HepG2 (cell line): ENCODE data around the gene GPSM1. TPM values are rescaled to one million over a fixed set of nuclear protein-coding genes. Genes with fewer than 3 reads are reported as not detected.
A peak's percentile ranks its signal among the peaks of the same experiment; 100 is the strongest.

ENCODE experiments used
- ATRX ChIP-seq: sonication (generic); formaldehyde crosslinking; IDR thresholded peaks from 2 replicates; pipeline ENCODE4 v1.4.0; 2020; ENCODE audit warnings: missing genetic modification reagents, borderline replicate concordance
- BRD4 ChIP-seq: sonication (generic); formaldehyde crosslinking; IDR thresholded peaks from 2 replicates; pipeline ENCODE4 v1.4.0; 2020; ENCODE audit warnings: missing genetic modification reagents
- CBX5 ChIP-seq: sonication (generic); formaldehyde crosslinking; IDR thresholded peaks from 2 replicates; pipeline ENCODE4 v1.4.0; 2020; ENCODE audit warnings: missing genetic modification reagents, borderline replicate concordance
- EHMT2 ChIP-seq: fragments of 200-600 bp; sonication (generic); IDR thresholded peaks from 2 replicates; pipeline ENCODE4 v1.7.0; 2017; ENCODE audit warnings: antibody characterized with exemption, low read depth, low read length, borderline replicate concordance
- MED8 ChIP-seq: sonication (generic); formaldehyde crosslinking; IDR thresholded peaks from 2 replicates; pipeline ENCODE4 v1.8.1; 2023; ENCODE audit warnings: mild to moderate bottlenecking, missing genetic modification reagents; ENCODE audit not compliant: insufficient replicate concordance
- MXD4 ChIP-seq: IDR thresholded peaks from 2 replicates; pipeline ENCODE4 v1.6.1; 2016; ENCODE audit warnings: mild to moderate bottlenecking, missing biosample characterization, missing genetic modification reagents
- NBN ChIP-seq: fragments of 450-650 bp; conservative IDR thresholded peaks from 2 replicates; pipeline ENCODE4 v1.6.1; 2017
- NCOA5 ChIP-seq: sonication (generic); formaldehyde crosslinking; IDR thresholded peaks from 2 replicates; pipeline ENCODE4 v1.4.0; 2020; ENCODE audit warnings: missing genetic modification reagents
- NCOR1 ChIP-seq: fragments of 200-600 bp; sonication (generic); IDR thresholded peaks from 2 replicates; pipeline ENCODE4 v1.7.0; 2017; ENCODE audit warnings: antibody characterized with exemption, low read length, borderline replicate concordance
- NR1H2 ChIP-seq: sonication (generic); formaldehyde crosslinking; IDR thresholded peaks from 2 replicates; pipeline ENCODE4 v1.8.1; 2022; ENCODE audit warnings: low read depth, missing genetic modification reagents, borderline replicate concordance
- RFXAP ChIP-seq: sonication (generic); formaldehyde crosslinking; IDR thresholded peaks from 2 replicates; pipeline ENCODE4 v1.4.0; 2020; ENCODE audit warnings: missing genetic modification reagents, borderline replicate concordance
- SCMH1 ChIP-seq: sonication (generic); formaldehyde crosslinking; IDR thresholded peaks from 2 replicates; pipeline ENCODE4 v1.9.0; 2021; ENCODE audit warnings: missing genetic modification reagents, mild to moderate bottlenecking, borderline replicate concordance
- SIX1 ChIP-seq: sonication (generic); formaldehyde crosslinking; IDR thresholded peaks from 2 replicates; pipeline ENCODE4 v1.4.0; 2020; ENCODE audit warnings: missing genetic modification reagents, borderline replicate concordance
- SP140L ChIP-seq: sonication (generic); formaldehyde crosslinking; IDR thresholded peaks from 2 replicates; pipeline ENCODE4 v1.4.0; 2020; ENCODE audit warnings: missing genetic modification reagents, borderline replicate concordance
- SSRP1 ChIP-seq: IDR thresholded peaks from 2 replicates; pipeline ENCODE4 v1.6.1; 2016; ENCODE audit warnings: control low read depth
- SUZ12 ChIP-seq: fragments of 150-350 bp; IDR thresholded peaks from 2 replicates; pipeline ENCODE4 v1.6.1; 2014; ENCODE audit warnings: low read depth, low read length
- TMF1 ChIP-seq: sonication (generic); formaldehyde crosslinking; IDR thresholded peaks from 2 replicates; pipeline ENCODE4 v1.8.1; 2022; ENCODE audit warnings: low read depth, missing genetic modification reagents
- WIZ ChIP-seq: sonication (generic); formaldehyde crosslinking; IDR thresholded peaks from 2 replicates; pipeline ENCODE4 v1.5.1; 2020; ENCODE audit warnings: mild to moderate bottlenecking, missing genetic modification reagents
- YEATS4 ChIP-seq: sonication (generic); formaldehyde crosslinking; IDR thresholded peaks from 2 replicates; pipeline ENCODE4 v1.4.0; 2020; ENCODE audit warnings: missing genetic modification reagents, borderline replicate concordance
- ZBTB42 ChIP-seq: sonication (generic); formaldehyde crosslinking; IDR thresholded peaks from 2 replicates; pipeline ENCODE4 v1.5.0; 2020; ENCODE audit warnings: mild to moderate bottlenecking, missing genetic modification reagents
- ZNF484 ChIP-seq: sonication (generic); formaldehyde crosslinking; IDR thresholded peaks from 2 replicates; pipeline ENCODE4 v1.5.1; 2020; ENCODE audit warnings: mild to moderate bottlenecking, low read depth, missing genetic modification reagents, borderline replicate concordance
- ZNF615 ChIP-seq: sonication (generic); formaldehyde crosslinking; IDR thresholded peaks from 2 replicates; pipeline ENCODE4 v1.5.0; 2020; ENCODE audit warnings: mild to moderate bottlenecking, missing genetic modification reagents, borderline replicate concordance
- ZNF761 ChIP-seq: sonication (generic); formaldehyde crosslinking; conservative IDR thresholded peaks from 2 replicates; pipeline ENCODE4 v1.4.0; 2020; ENCODE audit warnings: mild to moderate bottlenecking, missing genetic modification reagents
- ZNF772 ChIP-seq: sonication (generic); formaldehyde crosslinking; IDR thresholded peaks from 2 replicates; pipeline ENCODE4 v1.5.0; 2020; ENCODE audit warnings: mild to moderate bottlenecking, missing genetic modification reagents
- polyA plus RNA-seq, 8 experiments: library from polyadenylated mRNA; depleted of rRNA in 3 of 8; stranded (reverse) in 7 of 8; unstranded in 1 of 8; fragments of >200 nt; fragmentation: Illumina TruSeq in 4 of 8; extraction: Trizol in 4 of 8; gene quantifications; 2 replicates each; pipeline versions ENCODE4 v1.2.1 to v1.2.3, GENCODE V29; 2011 to 2016; ENCODE audit warnings: low read depth in 4 of 8, missing spikeins in 1 of 8, mixed read lengths in 1 of 8; ENCODE audit not compliant: insufficient read depth in 1 of 8
- total RNA-seq, 5 experiments: library from RNA; depleted of rRNA; stranded (reverse); fragments of >200 nt; fragmentation: Illumina TruSeq; extraction: Trizol; gene quantifications; 2 replicates each; pipeline ENCODE4 v1.2.3, GENCODE V29; 2016; ENCODE audit warnings: low read depth in 1 of 5
- TF ChIP-seq, protein P1 (sequence below): IDR thresholded peaks from 2 replicates; pipeline ENCODE4 v1.6.1; 2016; ENCODE audit warnings: missing compliant biosample characterization, missing genetic modification reagents, borderline replicate concordance
- TF ChIP-seq, protein P2 (sequence below): sonication (generic); formaldehyde crosslinking; IDR thresholded peaks from 2 replicates; pipeline ENCODE4 v1.8.0; 2022; ENCODE audit warnings: mild to moderate bottlenecking, missing genetic modification reagents; ENCODE audit not compliant: insufficient replicate concordance
- TF ChIP-seq, protein P3 (sequence below): sonication (generic); formaldehyde crosslinking; IDR thresholded peaks from 2 replicates; pipeline ENCODE4 v1.4.0; 2020; ENCODE audit warnings: missing genetic modification reagents
- TF ChIP-seq, protein P4 (sequence below): sonication (generic); formaldehyde crosslinking; IDR thresholded peaks from 2 replicates; pipeline ENCODE4 v1.8.0; 2022; ENCODE audit warnings: mild to moderate bottlenecking, missing genetic modification reagents, moderate library complexity

Gene GPSM1
- total and polyA plus RNA-seq, 2 of the 13 experiments (the other 11 are each of a cell fraction or from before 2014, with no cell fraction given): 1.0 to 2.4 TPM

DNA sequence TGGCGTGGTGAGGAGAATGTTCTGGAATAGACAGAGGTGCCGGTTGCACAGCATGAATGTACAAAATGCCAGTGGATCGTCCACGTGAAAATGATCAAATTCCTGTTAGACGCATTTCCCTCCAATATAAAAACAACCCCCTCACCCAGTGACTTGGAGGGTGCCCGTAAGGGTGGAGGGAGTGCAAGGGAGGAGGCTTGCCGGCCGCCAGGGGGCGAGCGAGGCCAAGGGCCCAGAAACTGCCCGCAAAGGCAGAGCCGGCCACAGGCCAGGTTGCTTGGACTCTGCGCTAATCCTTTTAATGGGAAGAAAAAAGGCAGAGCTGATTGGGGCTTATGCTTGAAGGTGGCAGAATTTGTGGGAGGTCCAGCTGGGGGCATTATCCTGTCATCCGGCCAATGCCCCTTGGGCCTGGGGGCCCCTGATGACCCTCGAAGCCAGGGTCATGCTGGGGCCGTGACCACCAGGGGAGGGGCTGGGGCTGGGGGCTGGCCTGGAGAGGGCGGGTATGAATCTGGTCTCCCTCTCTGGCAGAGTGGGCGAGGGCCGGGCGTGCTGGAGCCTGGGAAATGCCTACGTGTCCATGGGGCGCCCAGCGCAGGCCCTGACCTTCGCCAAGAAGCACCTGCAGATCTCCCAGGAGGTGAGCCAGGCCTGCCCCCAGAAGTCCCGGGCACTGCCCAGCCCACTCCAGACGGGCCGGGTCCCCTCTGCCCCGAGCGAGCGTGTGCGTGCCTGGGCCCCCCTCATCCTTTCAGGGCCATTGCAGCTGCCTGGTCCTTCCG lies 12.0 kb downstream of the GPSM1 start (continued):
- TF ChIP-seq ZNF615 (CRISPR knock-in tag) (no peak), YEATS4 (CRISPR knock-in tag) (no peak), NR1H2 (CRISPR knock-in tag) (no peak), ZNF772 (CRISPR knock-in tag) (0 out of 2 replicates have a peak, but pooled peaks have one; percentile 30), NCOR1 (no peak), NBN (no peak), SCMH1 (CRISPR knock-in tag) (no peak), BRD4 (no peak), SSRP1 (no peak), WIZ (CRISPR knock-in tag) (no peak), EHMT2 (no peak), SUZ12 (no peak), RFXAP (CRISPR knock-in tag) (no peak), SIX1 (no peak), CBX5 (CRISPR knock-in tag) (no peak), ZNF761 (CRISPR knock-in tag) (no peak), MED8 (CRISPR knock-in tag) (no peak), MXD4 (no peak), NCOA5 (CRISPR knock-in tag) (no peak), SP140L (CRISPR knock-in tag) (no peak), ZNF484 (CRISPR knock-in tag) (no peak), ATRX (CRISPR knock-in tag) (no peak), TMF1 (CRISPR knock-in tag) (no peak), ZBTB42 (no peak)
- TF ChIP-seq, protein P1, sequence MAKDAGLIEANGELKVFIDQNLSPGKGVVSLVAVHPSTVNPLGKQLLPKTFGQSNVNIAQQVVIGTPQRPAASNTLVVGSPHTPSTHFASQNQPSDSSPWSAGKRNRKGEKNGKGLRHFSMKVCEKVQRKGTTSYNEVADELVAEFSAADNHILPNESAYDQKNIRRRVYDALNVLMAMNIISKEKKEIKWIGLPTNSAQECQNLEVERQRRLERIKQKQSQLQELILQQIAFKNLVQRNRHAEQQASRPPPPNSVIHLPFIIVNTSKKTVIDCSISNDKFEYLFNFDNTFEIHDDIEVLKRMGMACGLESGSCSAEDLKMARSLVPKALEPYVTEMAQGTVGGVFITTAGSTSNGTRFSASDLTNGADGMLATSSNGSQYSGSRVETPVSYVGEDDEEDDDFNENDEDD (CRISPR knock-in tag): no peak
- TF ChIP-seq, protein P2, sequence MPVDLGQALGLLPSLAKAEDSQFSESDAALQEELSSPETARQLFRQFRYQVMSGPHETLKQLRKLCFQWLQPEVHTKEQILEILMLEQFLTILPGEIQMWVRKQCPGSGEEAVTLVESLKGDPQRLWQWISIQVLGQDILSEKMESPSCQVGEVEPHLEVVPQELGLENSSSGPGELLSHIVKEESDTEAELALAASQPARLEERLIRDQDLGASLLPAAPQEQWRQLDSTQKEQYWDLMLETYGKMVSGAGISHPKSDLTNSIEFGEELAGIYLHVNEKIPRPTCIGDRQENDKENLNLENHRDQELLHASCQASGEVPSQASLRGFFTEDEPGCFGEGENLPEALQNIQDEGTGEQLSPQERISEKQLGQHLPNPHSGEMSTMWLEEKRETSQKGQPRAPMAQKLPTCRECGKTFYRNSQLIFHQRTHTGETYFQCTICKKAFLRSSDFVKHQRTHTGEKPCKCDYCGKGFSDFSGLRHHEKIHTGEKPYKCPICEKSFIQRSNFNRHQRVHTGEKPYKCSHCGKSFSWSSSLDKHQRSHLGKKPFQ (CRISPR knock-in tag): no peak
- TF ChIP-seq, protein P3, sequence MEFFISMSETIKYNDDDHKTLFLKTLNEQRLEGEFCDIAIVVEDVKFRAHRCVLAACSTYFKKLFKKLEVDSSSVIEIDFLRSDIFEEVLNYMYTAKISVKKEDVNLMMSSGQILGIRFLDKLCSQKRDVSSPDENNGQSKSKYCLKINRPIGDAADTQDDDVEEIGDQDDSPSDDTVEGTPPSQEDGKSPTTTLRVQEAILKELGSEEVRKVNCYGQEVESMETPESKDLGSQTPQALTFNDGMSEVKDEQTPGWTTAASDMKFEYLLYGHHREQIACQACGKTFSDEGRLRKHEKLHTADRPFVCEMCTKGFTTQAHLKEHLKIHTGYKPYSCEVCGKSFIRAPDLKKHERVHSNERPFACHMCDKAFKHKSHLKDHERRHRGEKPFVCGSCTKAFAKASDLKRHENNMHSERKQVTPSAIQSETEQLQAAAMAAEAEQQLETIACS (CRISPR knock-in tag): no peak
- TF ChIP-seq, protein P4, sequence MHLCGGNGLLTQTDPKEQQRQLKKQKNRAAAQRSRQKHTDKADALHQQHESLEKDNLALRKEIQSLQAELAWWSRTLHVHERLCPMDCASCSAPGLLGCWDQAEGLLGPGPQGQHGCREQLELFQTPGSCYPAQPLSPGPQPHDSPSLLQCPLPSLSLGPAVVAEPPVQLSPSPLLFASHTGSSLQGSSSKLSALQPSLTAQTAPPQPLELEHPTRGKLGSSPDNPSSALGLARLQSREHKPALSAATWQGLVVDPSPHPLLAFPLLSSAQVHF: no peak
